GM21737 (cell line): ENCODE data around the gene RAPGEF6.
"Not testable (repeated sequence)": the region's sequence is repeated elsewhere in the genome, so short reads cannot be mapped to it uniquely, and the experiment has no call there.

ENCODE experiments used
- ATAC-seq: cut with Tn5 transposase; IDR thresholded peaks from one replicate; pipeline ENCODE4 v1.9.1; 2021; ENCODE audit warnings: mild to moderate bottlenecking, moderate library complexity; ENCODE audit not compliant: unreplicated experiment

Gene RAPGEF6

GRCh38 chr5:131392466-131393095 is 242.4 kb downstream of the RAPGEF6 start:
- ATAC-seq, result no peak

GRCh38 chr5:131389869-131390265 is 245.2 kb downstream of the RAPGEF6 start:
- ATAC-seq, result no peak

- ATAC-seq, result no peak
Measured at GRCh38 chr5:131389096-131389868, 245.7 kb downstream of the RAPGEF6 start.

- ATAC-seq, result no peak
Measured at GRCh38 chr5:131387255-131387654, 247.8 kb downstream of the RAPGEF6 start.

GRCh38 chr5:131386779-131387178 is 248.2 kb downstream of the RAPGEF6 start:
- no peak for ATAC-seq

- no peak for ATAC-seq
Measured at GRCh38 chr5:131386124-131386523, 248.9 kb downstream of the RAPGEF6 start.

GRCh38 chr5:131384616-131385214 is 250.3 kb downstream of the RAPGEF6 start:
- ATAC-seq, result no peak

GRCh38 chr5:131384173-131384572 is 250.9 kb downstream of the RAPGEF6 start:
- no peak for ATAC-seq

- ATAC-seq, result peak; percentile 57
Measured at GRCh38 chr5:131382407-131383395, 252.3 kb downstream of the RAPGEF6 start.

GRCh38 chr5:131381777-131382176 is 253.3 kb downstream of the RAPGEF6 start:
- peak; percentile 53 for ATAC-seq

- no peak for ATAC-seq
Measured at GRCh38 chr5:131381021-131381420, 254.0 kb downstream of the RAPGEF6 start.

GRCh38 chr5:131380238-131380637 is 254.8 kb downstream of the RAPGEF6 start:
- ATAC-seq, result not testable (repeated sequence)

GRCh38 chr5:131379723-131380122 is 255.3 kb downstream of the RAPGEF6 start:
- peak; percentile 34 for ATAC-seq

GRCh38 chr5:131378721-131379541 is 256.1 kb downstream of the RAPGEF6 start:
- peak; percentile 25 for ATAC-seq

GRCh38 chr5:131377785-131378325 is 257.2 kb downstream of the RAPGEF6 start:
- ATAC-seq, result no peak

GRCh38 chr5:131377346-131377745 is 257.7 kb downstream of the RAPGEF6 start:
- no peak for ATAC-seq

- ATAC-seq, result no peak
Measured at GRCh38 chr5:131375351-131375750, 259.7 kb downstream of the RAPGEF6 start.
